ENCODE data around the gene RNF34. TPM values are rescaled to one million over a fixed set of nuclear protein-coding genes. Genes with fewer than 3 reads are reported as not detected.

The RNF34 gene
- total and polyA plus RNA-seq, 2 of the 8 experiments (the other 6 are each of a cell fraction or from before 2014, with no cell fraction given) = 37.9 to 57.6 TPM

DNA sequence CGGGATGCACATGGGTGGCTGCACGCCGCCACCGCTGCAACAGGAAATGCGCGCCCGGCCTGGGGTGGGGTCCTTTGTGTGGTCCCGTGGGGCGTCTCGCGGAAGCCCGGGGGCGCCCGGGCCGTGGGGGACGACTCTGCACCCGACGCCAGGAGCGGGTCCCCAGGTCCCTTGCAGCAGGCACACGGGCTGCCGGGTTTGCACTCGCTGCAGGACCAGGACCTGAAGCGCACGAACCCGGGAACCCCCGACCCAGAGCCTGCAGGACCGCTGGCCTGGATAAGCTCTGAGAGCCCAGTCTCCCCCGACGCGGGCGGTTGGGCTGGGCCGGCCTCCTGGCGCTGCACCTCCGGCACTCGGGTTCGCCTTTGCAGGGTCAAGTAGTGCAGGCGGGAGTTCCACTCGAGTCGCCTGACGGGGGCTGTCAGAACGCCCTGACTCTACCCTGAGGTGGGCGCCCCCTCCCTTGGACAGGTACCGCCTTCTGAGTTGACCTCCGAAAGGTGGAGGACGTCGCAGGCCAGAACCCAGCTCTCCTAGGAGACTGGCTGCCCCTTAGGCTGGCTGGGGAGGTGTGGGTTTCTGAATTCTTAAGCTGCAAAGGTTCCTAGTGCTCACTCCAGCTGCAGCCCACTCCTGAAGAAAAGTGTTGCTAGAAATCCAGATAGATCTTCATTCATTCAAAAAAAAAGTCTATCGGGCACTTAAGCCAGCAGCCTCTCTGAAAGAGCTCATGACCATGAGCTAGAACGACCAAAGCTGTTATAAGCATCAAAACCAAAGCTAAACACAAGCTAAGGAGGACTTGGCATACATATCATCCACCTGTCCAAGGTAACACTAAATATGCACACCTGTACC, 68.0 kb downstream of the RNF34 start:
- no peak overlapping the region for H2BK120ac ChIP-seq (replicated peaks; ENCODE audit: low read depth, low read length)
- H3K23ac ChIP-seq (ENCODE audit: insufficient read length) = no peak overlapping the region
- H2BK12ac ChIP-seq (ENCODE audit: low read depth, low read length) = no peak overlapping the region
- H4K20me1 ChIP-seq (replicated peaks in 1 of 2; ENCODE audit: control insufficient read depth in 1 of 2, insufficient read depth in 2 of 2, low read length in 2 of 2) = peaks cover 4 to 27% of the 10 kb centered on the region in 2 experiments
- 0 out of 2 replicates have a peak overlapping the region, but pooled peaks have one; percentile 74 for H4K8ac ChIP-seq (ENCODE audit: extremely low read depth, insufficient read depth, low read length)
- ChIA-PET POLR2A (ENCODE audit: partially characterized antibody) (interaction anchor here (0.6 to 1.6 kb wide), 14 partner anchors 8 to 217 kb away, joined by 3 to 7 read pairs (median 4); partner anchors contain the start of genes KDM2B and RNF34), CTCF (ENCODE audit: partially characterized antibody) (interaction anchor here (0.6 to 2.9 kb wide), 10 partner anchors 10 to 189 kb away, joined by 3 to 11 read pairs (median 4); no protein-coding TSS in a partner anchor)
- 10% methylated on average over 42 of the region's 48 CpGs; no CpG with 5 or more reads in 1 of the 2 experiments for WGBS, 2 experiments (ENCODE audit: extremely low coverage in 1 of 2, insufficient coverage in 1 of 2, insufficient read length in 1 of 2, insufficient replicate concordance in 2 of 2, low coverage in 1 of 2, low lambda C conversion rate in 2 of 2, missing lambda C conversion rate in 1 of 2)
- H3K79me2 ChIP-seq (ENCODE audit: control insufficient read depth in 1 of 2, insufficient read depth in 2 of 2, low read length in 2 of 2) = peaks cover 3 to 34% of the 10 kb centered on the region in 2 experiments
- no peak overlapping the region for H4K91ac ChIP-seq (replicated peaks; ENCODE audit: insufficient read length, low read length)
- H4K5ac ChIP-seq (ENCODE audit: insufficient read length, low read depth, low read length) = no peak overlapping the region
- FAIRE-seq = peak; percentile 39
- peaks cover 12% of the 10 kb centered on the region for H3K79me1 ChIP-seq (ENCODE audit: low read depth, low read length)
- peaks cover 0 to 6% (median under 1%) of the 10 kb centered on the region in 4 experiments; a peak in 2 of 8 replicates for H3K36me3 ChIP-seq (ENCODE audit: control insufficient read depth in 2 of 4, insufficient read depth in 4 of 4, low read length in 3 of 4)
- peak in 1 of 2 experiments; percentile 84 for DNase-seq (ENCODE audit: low read depth in 1 of 2, low spot score in 2 of 2)
- no peaks in the 10 kb centered on the region for H3K9me3 ChIP-seq (ENCODE audit: insufficient read depth in 2 of 2, low read depth in 1 of 2, low read length in 1 of 2)
- H3K4me3 ChIP-seq (ENCODE audit: extremely low read depth in 1 of 4, insufficient read depth in 2 of 4, low read depth in 3 of 4, low read length in 4 of 4) = peak overlapping the region; percentile 57 to 80 (median 64)
- H2AFZ ChIP-seq (ENCODE audit: low read length) = no peak overlapping the region
- H3K4ac ChIP-seq (replicated peaks; ENCODE audit: insufficient read length, low read depth, low read length) = no peak overlapping the region
- H3K27me3 ChIP-seq (replicated peaks in 1 of 4; ENCODE audit: control insufficient read depth in 3 of 4, extremely low read depth in 1 of 4, insufficient read depth in 3 of 4, low read length in 3 of 4) = peaks cover 0 to 6% (median 0%) of the 10 kb centered on the region in 4 experiments; a peak in 2 of 7 replicates
- H3K56ac ChIP-seq (replicated peaks; ENCODE audit: insufficient read length, low read depth, low read length) = no peak overlapping the region
- H2BK20ac ChIP-seq (ENCODE audit: low read length) = no peak overlapping the region
- no peak overlapping the region for H2BK15ac ChIP-seq (ENCODE audit: low read length)
- H3K9ac ChIP-seq (replicated peaks in 1 of 4; ENCODE audit: extremely low read depth in 1 of 4, low read depth in 3 of 4, low read length in 3 of 4) = peak overlapping the region; percentile 26 to 60 (median 44); a peak in 5 of 7 replicates
- no peak overlapping the region for H2AK5ac ChIP-seq (ENCODE audit: low read depth, low read length)
- H3K27ac ChIP-seq (ENCODE audit: low read depth, low read length) = peak overlapping the region; percentile 66; the same call in 1 of the 2 replicates
- no peak overlapping the region; the same call in 1 of the 2 replicates for H3K18ac ChIP-seq (ENCODE audit: extremely low read depth, low read length)
- H3K14ac ChIP-seq (ENCODE audit: insufficient read length) = no peak overlapping the region
- H3K4me2 ChIP-seq (ENCODE audit: insufficient read depth in 1 of 2, low read depth in 2 of 2, low read length in 2 of 2) = peak overlapping the region; percentile 70 to 85
- H3K4me1 ChIP-seq (replicated peaks in 1 of 4; ENCODE audit: control insufficient read depth in 3 of 4, insufficient read depth in 4 of 4, low read length in 3 of 4) = peaks cover 0 to 12% (median 2%) of the 10 kb centered on the region in 4 experiments; a peak in 4 of 7 replicates
- no peak overlapping the region for H2BK5ac ChIP-seq (ENCODE audit: low read depth, low read length)
- peaks cover 7% of the 10 kb centered on the region for H3K23me2 ChIP-seq (ENCODE audit: low read depth, low read length)
- TF ChIP-seq BACH1 (IDR thresholded peaks at IDR 0.05; ENCODE audit: low read length) (peak; percentile 31; the same call in 1 of the 2 replicates), SIX5 (IDR thresholded peaks at IDR 0.05; ENCODE audit: low read depth, low read length) (no peak), EGR1 (IDR thresholded peaks at IDR 0.05; ENCODE audit: borderline replicate concordance, low read depth, low read length) (no peak), RNF2 (IDR thresholded peaks at IDR 0.05; ENCODE audit: borderline replicate concordance, low read depth, low read length, missing control alignments, poor library complexity, severe bottlenecking) (no peak), EZH2 (IDR thresholded peaks at IDR 0.05; ENCODE audit: low read depth, low read length, severe bottlenecking) (no peak), CTBP2 (IDR thresholded peaks at IDR 0.05; ENCODE audit: borderline replicate concordance, insufficient read depth, insufficient read length, low read length) (no peak), JUN (IDR thresholded peaks at IDR 0.05; ENCODE audit: low read depth, low read length) (no peak), BRCA1 (IDR thresholded peaks at IDR 0.05; ENCODE audit: low read depth, low read length) (no peak), TBP (IDR thresholded peaks at IDR 0.05; ENCODE audit: low read depth, low read length) (peak; percentile 79; the same call in 1 of the 2 replicates)
- TF ChIP-seq, protein P1, sequence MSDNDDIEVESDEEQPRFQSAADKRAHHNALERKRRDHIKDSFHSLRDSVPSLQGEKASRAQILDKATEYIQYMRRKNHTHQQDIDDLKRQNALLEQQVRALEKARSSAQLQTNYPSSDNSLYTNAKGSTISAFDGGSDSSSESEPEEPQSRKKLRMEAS (IDR thresholded peaks at IDR 0.05) = no peak
